COLO668 (cell line): Measurements from ENCODE around the gene IL36A.

ENCODE experiments used
- DNase-seq: peaks from one replicate; lab custom pipeline; 2025; ENCODE audit not compliant: unreplicated experiment; lab: John Stamatoyannopoulos, UW

Gene IL36A

DNA sequence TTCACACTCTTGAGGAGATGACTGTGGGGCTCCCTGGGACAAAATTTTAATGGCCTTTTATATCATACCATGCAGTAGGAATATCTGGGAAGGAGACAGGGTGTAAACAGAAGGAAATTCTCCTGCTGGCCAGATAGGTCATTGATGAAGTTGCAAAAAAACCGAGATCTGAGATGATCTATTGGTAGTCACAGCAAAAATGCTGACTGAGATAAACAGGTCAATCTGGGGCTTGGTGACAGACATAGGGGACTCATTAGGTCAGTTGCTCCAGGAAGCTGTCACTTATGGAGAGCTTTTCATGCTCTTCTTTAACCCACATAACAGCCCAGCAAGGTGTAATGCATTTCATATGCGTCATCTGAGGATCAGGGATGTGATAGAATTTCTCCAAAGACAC, 2.6 kb upstream of the IL36A start:
- no peak for DNase-seq

DNA sequence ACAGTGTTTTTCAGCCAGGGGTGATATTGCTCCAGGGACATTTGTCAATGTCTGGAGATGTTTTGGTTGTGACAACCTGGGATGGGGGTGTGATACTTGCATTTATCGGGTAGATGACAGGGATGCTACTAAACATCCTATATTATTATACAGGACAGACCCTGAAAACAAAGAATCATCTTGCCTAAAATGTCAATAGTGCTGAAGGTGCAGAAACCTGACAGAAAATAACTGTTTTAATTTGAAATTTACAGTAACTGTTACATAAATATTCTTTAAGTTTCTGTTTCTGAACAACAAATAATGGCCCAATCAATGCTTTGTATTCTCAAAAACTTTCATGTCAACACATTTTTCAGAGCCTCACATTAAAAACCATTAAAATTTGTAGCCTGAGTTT, 2.0 kb downstream of the IL36A start:
- no peak for DNase-seq

DNA sequence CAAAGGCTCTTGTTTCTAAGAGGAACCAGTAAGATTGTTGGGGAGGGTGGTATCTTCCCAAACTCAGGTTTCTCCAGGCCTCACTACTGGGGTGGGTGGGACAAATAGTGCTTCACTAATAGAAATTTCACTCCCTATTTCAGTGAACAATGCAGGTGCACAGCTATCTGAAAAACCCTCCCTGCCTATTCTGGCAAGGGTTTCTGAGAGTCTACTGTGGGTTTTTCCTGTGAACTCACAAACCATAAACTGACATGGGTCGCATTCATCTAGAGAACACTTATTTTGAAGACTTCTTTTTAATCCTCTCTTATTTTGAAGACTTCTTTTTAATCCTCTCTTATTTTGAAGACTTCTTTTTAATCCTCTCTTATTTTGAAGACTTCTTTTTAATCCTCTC, 4.4 kb downstream of the IL36A start:
- DNase-seq, result no peak

DNA sequence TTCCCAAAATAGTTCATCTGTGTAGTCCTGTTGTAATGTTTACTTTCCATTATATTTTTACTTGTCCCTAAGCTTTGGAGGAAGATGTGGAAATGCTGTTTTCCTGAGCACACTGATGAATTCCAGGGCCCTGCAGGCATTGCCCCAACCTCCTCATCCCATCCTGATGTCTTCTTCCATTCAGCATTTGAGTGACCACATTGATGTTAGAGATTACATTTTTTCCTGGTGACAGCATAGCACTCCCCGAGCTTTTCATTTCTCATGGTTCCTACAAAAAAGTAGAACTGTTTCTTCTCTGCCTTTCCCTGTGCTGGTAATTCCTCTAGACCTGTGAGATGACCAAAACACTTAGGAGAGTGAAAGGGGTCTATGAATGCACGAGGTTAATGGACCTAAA, 4.8 kb downstream of the IL36A start:
- DNase-seq, result no peak

DNA sequence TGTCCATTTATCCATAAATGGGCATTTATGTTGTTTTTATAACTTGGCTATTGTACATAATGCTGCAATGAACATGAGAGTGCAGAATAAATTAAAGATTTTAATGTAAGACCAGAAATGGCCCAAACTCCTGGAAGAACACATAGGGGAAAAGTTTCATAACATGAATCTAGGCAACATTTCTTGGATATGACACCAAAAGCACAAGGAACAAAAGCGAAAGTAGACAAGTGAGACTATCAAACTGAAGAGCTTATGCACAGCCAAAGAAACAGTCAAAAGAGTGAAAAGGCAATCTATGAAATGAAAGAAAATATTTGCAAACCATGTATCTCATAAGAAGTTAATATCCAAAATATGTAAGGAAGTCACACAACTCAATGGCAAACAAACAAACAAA, 5.8 kb downstream of the IL36A start:
- DNase-seq, result no peak

DNA sequence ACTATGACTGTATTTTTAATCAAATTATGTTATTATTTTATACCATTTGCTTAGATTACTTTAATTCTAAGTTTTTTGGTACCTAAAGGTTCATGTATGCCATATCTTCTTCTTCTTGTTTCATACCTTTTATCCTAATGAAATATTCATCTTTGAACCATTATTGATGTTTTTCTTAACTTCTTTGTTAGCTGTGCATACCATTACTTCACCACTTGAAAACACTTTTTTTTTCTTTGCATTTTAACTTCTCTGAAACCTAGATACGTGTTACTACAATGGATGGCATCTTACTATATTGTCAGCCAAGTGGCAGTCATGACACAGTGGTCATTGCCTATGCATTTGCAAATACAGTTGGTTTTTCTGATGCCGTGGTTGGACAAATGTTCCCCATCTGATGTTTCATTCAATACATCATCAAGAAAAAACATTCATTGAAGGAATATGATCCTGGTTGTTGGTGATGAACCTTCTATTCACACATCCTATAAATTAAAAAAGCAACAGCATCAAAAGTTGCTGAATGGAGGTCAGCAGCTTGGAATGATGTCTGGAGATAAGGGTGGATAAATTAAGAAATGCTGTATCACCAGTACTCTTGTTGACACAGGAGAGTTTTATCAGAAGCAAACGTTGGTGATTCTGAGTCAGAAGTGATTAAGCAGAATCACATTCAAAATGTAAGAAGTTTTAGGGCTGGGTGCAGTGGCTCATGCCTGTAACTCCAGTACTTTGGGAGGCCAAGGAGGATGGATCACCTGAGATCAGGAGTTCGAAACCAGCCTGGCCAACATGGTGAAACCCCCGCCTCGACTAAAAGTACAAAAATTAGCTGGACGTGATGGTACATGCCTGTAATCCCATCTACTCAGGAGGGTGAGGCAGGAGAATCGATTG, 7.4 kb downstream of the IL36A start:
- DNase-seq, result no peak

GRCh38 chr2:113013336-113013661, 8.0 kb downstream of the IL36A start:
- DNase-seq, result no peak

DNA sequence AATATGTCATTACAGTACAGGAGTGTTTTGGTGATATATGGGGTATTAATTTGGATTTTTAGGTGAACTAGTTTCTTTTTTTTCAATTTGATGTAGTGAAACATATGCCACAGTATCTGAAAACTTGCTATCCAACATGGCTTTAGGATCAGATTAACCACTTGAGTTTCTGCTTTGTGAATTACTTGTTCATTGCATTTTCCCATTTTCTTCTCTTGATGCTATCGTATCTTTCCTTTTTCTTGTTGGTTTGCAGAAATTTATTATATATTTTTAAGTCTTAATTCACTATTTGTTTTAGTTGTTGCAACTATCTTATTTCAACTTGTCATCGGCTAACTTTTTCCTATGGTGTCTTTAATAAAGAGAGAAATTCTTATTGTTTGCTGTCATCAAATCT, 8.8 kb downstream of the IL36A start:
- no peak for DNase-seq

DNA sequence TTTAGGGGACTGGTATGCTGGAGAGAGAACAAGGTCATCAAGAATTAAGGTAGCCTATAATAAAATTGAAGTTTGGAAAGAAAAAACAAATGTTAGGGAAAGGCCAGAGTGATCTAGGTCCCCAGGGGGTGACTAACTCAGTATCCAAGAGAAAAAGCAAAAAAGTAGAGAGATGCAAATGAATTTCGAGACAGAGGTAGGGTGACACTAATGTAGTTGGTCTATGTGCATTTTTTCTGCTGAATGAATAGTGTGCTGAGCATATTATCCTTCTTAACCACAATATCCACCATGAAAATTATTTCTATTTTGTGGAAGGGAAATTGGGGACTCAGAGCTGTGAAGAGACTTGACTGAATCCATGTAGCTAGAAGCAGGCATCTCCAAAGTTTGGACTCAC, 9.8 kb downstream of the IL36A start:
- no peak for DNase-seq

DNA sequence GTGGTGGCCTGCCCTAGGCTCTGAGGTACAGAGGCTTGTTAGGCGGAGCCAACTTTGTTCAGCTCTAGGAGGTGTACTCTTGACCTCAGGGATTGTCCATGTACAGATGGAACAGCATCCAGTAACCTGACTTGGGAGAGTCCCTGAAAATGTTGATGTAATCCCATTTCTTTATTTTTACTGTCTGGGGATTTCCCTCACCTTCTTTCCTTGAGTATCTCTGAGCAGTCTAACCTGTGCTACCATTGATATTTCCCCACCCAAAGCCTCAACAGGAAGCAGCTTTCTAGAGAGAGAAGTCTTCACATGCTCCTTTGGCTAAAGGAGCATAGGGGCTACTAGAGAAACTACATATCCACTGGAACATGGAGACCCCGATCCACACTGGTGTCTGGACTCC, 10.4 kb downstream of the IL36A start:
- no peak for DNase-seq

GRCh38 chr2:113018509-113018908, 13.2 kb downstream of the IL36A start:
- no peak for DNase-seq

DNA sequence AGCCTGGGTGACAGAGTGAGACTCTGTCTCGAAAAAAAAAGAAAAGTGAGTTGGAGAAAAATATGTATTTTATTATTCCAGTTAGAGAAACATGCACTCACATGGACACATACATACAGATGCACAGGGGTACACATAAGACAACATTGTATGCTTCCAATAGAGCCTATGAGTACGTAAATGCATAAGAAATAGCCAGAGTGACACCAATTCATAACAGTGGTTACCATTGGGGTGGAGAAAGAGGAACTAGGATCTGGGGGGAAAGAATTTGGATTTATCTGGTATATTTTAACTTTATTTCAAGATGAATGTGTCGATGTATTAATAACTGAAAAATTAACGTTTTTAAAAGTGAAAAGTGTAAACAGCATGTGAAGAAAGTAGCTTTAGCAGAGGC, 16.1 kb downstream of the IL36A start:
- DNase-seq, result no peak

- DNase-seq, result no peak
These were observed 19.5 kb downstream of the IL36A start for GRCh38 chr2:113024764-113025163.

GRCh38 chr2:113025737-113026136, 20.5 kb downstream of the IL36A start:
- DNase-seq, result no peak

- no peak for DNase-seq
These were observed 22.4 kb downstream of the IL36A start for GRCh38 chr2:113027691-113028090.

- no peak for DNase-seq
These were observed 22.9 kb downstream of the IL36A start for GRCh38 chr2:113028112-113028511.

DNA sequence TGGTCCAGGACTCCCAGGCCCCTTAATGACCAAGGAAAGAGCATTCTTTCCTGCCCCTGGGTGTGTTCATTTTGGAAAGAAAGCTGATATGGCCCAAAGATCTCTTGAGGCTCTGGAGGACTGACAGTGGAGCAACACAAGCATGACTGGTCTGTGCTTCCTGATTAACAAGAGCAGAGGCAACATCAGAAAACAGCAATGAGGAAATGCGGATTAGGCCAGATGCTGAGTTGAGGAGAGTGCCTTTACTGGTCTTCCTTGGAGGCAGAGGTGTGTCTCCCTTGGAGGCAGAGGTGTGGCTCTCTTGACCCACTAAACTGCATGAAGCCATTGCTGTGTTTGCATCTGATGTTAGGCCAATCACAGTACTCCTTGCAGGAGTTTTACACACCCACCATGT, 27.5 kb downstream of the IL36A start:
- no peak for DNase-seq

DNA sequence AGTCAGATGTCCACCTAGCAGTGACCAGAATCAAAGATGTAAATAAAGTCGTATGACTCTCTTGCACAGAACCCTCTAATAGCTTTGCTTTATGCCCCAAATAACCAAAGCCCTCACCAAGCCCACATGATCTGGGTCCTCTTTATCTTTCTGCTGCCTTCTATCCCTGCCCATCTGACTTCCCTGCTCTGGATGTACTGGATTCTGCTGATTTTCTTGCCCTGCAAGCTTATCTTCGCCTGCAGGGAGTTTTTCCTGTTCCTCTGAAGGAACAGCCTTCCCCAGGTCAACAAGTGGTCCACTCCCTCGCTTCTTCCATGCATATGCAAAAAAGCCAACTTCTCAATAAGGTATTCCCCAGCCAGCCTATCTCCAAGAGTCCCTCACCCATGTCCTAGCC, 28.8 kb downstream of the IL36A start:
- no peak for DNase-seq

DNA sequence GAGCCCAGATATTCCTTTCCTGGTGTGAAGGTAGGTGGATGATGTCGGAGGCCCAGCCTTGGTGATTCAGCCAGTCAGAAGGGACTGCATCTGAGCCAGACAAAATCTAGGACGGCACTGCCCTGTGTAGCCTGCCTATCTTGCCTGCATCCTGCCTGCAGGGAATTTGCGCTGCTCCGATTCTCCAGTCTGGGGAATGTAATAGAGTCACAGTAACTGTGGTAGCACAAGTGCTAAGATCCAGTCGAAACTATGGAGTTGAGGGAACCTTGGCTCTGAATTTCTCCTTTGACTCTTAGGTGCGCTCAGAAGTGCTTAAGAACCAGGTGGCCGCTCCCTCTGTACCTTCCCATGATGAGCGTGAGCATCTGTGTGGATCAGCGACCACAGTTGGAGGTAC, 31.5 kb downstream of the IL36A start:
- DNase-seq, result no peak

DNA sequence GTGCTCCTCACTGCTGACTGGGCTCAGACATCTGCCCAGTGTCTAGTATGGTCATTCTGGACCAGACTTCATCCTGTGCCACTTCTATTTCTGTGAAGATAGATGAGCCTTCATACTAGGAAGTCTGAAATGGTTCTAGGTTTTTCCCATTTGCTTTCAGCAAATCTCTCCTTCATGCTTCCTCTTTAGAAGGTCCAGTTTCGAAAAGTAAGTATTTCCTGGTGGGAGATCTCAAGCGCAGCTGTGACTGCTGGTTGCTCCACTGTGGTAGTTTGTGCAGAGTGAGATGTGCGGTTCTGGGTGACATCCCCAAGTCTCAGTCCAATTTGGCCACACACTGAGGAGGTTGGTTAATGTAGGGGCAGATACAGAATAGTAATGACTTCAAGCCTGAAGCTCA, 33.0 kb downstream of the IL36A start:
- no peak for DNase-seq

DNA sequence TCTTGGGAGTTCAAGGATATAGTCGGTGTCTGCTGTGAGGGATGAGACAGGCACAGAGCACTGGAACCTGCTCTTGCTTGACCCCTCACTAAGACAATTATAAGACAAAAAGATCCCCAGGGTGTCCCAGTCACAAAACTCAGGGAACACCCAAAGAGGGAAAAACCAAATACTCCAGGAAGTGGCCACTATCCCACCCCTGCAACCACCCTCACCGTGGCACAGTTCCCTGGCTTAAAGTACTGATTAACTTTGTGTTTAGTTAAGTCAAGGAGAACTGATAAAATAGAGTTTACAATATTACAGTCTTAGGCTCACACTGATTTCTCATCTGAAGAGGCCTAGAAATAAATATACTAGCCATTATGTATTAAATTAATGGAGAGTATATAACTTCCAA, 33.9 kb downstream of the IL36A start:
- no peak for DNase-seq

GRCh38 chr2:113039719-113040118, 34.5 kb downstream of the IL36A start:
- DNase-seq, result no peak

DNA sequence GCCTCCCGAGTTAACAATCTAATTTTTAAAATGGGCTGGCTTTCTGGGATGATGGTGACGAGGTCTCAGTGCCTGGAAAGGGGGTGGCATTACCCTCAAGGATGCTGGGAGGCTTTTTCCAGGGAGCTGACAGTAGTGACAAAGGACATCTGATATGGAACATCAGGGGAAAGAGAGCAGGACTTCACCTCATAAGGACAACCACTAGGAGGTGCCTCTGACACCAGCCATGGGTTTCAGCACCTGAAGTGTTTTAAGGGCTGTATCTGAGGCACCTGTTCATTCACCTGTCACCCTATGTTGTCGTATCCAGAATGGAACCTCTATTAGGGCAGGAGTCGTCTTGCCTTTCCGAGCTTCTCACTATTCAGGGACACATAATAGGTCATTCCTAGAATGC, 36.6 kb downstream of the IL36A start:
- no peak for DNase-seq
